ENCODE results near the gene ZNF493.

Gene ZNF493
- 47.5 to 65.4 reads per million in 2 donors for total RNA-seq

- peak; percentile 28 for DNase-seq
These were observed at the start of gene ZNF493 for GRCh38 chr19:21396893-21397572. ZNF493 (plus strand) TSS chr19:21397133; CDS start chr19:21397238, 105 bp downstream.

DNA sequence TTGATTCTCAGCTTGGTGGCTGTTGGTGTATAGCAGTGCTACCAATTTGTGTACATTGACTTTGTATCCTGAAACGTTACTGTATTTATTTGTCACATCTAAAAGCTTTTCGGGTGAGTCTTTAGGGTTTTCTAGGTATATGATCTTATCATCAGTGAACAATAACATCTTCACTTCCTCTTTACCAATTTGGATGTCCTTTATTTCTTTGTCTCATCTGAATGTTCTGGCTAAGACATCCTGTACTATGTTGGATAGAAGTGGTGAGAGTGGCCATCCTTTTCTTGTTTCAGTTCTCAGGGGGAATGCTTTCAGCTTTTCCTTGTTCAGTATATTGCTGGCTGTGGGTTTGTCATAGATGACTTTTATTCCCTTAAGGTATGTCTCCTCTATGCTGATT lies 44.1 kb upstream of the ZNF493 start:
- no peak for DNase-seq

DNA sequence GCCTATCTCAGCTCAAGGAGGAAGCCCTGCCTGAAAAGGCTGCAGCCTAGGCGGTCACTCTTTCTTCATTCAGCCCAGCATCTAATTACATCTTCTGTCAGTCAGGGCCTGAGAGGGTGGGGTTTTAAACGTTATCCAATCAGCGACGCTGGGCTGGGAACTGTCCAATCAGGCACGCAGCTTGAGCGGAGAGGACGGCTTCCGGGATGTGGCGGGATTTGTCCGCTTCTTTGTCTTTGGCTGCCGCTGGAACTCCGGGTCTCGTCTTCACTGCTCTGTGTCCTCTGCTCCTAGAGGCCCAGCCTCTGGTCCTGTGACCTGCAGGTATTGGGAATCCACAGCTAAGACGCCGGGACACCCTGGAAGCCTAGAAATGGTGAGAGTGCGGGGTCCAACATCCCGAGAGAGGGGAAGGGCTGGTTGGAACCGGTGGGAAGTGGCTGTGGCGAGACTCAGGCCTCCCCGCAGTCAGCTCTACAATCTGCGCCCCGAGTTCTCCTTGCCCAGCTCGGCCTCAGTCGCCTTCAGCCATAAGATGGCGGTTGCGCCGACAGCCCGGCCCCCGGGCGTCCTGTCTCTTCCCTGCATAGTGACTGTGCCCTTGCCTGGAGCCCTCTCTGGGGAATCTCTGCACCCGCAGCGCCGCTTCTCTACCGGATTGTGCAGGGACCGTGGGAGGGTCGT lies 38.0 kb upstream of the ZNF493 start, which contains the start of gene ZNF738:
Gene ZNF738, plus strand, starts transcription at position 233 of the 684 bp plus-strand sequence. Its CDS starts 141 bp downstream, at position 374.
- DNase-seq, result peak; percentile 29

- no peak for DNase-seq
These were observed 34.6 kb upstream of the ZNF493 start for GRCh38 chr19:21362291-21362690.

DNA sequence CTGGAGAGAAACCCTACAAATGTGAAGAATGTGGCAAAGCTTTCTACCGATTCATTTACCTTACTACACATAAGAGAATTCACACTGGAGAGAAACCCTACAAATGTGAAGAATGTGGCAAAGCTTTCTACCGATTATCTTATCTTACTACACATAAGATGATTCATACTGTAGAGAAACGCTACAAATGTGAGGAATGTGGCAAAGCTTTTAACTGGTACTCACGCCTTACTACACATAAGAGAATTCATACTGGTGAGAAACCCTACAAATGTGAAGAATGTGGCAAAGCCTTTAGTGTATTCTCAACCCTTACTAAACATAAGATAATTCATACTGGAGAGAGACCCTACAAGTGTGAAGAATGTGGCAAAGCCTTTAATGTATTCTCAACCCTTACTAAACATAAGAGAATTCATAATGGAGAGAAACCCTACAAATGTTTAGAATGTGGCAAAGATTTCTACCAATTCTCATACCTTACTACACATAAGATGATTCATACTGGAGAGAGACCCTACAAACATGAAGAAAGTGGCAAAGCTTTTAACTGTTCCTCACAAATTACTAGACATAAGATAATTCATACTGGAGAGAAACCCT lies 12.9 kb upstream of the ZNF493 start:
- DNase-seq, result no peak

GRCh38 chr19:21396121-21396520 lies 812 bp upstream of the ZNF493 start:
- DNase-seq, result no peak

DNA sequence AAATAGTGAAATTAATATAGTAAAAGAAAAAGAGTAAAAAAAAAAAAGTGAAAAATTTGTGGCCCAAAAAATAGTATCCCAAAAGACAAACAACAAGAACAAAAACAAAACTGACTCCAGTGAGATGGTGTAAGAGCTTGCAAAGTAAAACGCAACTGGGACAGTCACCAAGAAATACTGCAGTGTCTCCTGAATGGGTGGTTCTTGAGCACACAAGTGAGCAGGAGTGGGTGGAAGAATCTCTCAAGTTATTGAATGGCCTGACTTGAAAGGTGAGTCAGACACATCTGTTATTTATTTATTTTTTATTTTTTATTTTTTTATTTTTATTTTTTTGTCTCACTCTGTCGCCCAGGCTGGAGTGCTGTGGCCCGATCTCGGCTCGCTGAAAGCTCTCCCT lies 1.9 kb downstream of the ZNF493 start:
- DNase-seq, result no peak

DNA sequence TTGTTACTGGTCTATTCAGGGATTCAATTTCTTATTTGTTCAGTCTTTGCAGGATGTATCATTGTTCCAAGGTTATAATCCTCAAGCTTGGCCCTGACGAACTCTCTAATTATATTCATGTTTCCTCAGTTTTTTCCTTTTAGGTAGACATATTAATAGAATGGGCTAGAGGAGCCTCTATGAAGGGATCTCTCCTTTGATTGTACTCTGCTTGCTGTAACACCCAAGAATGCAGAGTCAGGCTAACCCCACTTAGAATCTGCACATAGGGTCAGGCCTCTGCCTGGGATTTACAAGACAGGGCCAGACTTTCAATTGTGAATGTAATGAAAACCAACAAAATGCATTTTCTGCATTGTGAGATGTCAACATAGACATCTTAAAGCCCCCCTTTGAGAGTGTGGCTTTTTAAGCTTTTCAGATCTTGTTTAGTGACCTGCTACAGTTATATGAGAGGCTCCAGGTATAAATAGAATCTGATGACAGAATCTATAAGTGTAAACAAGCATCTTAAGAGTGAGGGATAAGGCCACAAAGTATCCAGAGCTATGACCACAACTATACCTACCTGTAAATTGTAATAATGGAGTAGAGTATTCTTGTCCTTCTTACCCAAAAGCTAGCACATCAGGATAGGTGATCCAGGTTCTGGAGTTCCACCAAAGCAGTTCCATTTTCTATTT lies 5.5 kb downstream of the ZNF493 start:
- DNase-seq, result no peak

DNA sequence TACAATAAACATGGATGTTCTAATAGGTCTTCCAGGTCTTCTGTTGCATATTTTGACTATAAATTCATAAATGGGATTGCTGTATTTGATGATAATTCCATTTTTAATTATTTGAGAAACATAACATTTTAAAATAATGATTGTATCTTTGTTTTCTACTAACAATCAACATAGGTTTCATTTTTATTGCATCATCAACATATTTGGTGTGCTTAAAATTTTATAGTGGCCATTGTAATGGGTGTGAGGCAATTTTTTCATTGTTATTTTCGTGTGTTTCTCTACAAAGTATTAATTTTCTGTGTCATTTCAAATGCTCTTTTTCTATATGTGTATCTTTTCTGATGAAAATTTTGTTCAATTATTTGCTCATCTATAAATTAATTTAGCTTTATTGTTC lies 13.2 kb downstream of the ZNF493 start:
- DNase-seq, result no peak

DNA sequence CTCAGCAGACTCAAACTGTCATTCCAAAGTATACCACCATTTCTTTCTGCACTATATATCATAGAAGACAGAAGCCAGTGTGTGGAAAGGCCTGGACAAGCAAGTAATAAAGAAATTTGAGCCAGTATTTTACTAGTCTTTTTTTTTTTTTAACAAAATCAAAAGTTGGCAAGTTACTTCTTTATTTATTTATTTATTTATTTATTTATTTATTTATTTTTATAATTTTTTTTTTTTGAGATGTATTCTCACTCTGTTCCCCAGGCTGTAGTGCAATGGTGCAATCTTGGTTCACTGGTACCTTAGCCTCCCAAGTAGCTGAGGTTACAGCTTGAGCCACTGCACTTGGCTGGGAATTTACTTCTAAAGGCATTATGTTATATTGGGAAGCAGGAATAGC lies 25.3 kb downstream of the ZNF493 start:
- no peak for DNase-seq

DNA sequence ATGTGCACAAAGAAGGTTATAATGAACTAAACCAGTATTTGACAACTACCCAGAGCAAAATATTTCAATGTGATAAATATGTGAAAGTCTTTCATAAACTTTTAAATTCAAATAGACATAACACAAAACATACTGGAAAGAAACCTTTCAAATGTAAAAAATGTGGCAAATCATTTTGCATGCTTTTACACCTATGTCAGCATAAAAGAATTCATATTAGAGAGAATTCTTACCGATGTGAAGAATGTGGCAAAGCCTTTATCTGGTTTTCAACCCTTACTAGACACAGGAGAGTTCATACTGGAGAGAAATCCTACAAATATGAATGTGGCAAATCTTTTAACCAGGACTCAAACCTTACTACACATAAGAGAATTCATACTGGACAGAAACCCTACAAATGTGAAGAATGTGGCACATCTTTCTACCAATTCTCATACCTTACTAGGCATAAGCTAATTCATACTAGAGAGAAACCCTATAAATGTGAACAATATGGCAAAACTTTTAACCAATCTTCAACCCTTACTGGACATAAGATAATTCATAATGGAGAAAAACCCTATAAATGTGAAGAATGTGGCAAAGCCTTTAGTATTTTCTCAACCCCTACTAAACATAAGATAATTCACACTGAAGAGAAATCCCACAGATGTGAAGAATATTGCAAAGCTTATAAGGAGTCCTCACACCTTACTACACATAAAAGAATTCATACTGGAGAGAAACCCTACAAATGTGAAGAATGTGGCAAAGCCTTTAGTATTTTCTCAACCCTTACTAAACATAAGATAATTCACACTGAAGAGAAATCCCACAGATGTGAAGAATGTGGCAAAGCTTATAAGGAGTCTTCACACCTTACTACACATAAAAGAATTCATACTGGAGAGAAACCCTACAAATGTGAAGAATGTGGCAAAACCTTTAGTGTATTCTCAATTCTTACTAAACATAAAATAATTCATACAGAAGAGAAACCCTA lies 26.4 kb downstream of the ZNF493 start:
- no peak for DNase-seq

DNA sequence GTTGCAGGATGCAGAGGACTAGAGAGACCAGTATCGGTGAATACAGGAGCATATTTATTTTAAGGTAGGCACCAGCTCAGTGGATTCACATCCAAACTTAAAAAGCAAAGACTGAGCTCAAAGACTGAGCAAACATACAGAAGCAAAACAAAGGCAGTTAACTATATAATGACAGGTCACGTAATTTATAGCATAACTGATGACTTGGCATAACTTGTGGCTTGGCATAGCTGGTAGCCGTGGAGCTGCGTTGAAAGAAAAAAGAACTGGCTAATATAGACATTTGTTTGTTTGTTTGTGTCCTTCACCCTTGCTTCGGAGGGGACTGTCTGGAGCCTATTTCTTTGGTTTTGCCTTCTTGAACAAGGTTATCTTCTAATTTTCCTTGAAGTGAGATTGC lies 33.7 kb downstream of the ZNF493 start:
- DNase-seq, result no peak

DNA sequence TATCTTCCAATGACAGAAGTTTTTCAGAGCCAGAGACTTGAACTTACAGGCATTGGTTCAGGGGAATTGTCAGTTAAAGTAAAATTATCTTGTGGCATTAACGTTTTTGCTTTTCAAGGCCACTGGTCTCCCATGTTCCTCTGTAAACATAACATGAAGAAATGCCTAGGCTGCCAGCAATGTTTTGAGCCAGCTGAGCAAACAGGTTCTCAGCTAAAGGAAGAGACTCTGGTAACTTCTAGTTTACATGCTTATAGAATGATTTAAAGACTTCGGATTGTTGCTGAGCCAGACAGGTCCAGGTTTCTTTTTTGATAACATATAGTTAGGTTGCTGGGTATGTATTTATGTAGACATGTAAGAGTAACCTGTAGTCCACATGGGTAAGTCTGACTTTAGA lies 35.7 kb downstream of the ZNF493 start:
- DNase-seq, result no peak

DNA sequence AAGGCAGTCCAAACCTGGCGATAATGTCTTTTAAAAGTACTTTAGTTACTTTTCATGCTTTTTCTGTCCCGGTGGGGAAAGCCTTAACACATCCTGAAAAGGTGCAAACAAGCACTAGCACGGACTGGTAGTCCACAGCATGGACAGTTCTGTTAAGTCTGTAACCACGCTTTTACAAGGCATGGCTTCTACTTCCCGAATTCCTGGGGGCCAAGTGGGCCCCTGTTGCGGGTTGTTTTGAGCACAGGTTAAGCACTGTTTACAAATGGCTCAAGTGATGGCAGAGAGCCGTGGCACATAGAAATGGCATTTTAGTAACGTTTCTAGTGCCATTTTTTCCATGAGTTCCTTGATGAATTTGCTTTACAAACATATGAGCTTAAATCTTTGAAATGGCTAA lies 37.6 kb downstream of the ZNF493 start:
- DNase-seq, result no peak

DNA sequence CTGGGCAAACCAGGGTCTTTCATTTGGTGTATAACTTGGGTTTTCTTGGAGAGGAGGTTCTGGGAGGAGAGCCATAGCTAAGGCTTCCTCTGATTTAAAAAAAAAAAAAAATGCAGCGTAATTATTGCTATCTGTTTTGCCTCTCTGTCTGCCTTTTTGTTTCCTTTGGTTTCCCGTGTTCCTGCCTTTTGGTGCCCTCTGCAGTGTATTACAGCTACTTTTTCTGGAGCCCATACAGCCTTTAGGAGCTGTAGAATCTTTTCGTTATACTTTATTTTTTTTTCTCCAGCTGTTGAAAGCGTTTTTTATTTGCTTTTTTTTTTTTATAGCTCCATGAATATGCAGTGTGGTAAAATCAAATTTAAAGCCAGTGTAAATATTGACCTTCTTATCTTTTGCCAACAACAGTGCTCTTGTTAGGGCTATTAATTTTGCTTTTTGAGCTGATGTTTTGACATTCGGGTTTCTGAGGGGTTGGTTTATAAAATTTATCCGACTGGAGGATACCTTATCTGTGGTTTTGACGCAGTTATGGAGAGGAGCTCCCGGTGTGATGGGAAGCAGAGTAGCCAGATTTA lies 38.1 kb downstream of the ZNF493 start:
- no peak for DNase-seq

DNA sequence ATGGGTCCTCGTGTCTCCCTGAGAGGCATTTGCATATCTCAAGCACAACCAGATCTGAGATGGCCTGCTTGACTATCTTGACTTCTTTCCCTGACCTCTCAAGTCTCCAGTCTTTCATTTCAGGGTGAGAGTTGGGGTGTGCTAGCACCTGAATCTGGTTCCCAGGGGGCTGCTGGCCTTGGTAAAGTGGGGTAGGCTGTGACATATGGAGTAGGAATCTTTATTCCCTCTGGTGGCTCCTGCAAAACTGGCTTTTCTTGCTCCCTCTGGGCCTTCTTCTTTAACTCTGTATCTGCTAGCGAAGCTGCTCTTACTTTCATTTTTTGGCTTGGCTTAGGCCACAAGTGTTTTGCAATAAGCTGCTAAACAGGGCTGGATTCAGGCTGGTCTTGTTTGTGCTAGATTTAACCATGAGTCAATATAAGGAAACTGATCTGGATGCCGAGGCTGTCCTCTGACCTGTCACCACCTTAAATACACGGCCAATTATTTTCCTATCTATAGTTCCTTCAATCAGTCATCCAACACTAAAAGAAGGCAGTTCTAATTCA lies 42.3 kb downstream of the ZNF493 start:
- DNase-seq, result no peak

GRCh38 chr19:21440321-21440720 lies 43.4 kb downstream of the ZNF493 start:
- DNase-seq, result no peak

DNA sequence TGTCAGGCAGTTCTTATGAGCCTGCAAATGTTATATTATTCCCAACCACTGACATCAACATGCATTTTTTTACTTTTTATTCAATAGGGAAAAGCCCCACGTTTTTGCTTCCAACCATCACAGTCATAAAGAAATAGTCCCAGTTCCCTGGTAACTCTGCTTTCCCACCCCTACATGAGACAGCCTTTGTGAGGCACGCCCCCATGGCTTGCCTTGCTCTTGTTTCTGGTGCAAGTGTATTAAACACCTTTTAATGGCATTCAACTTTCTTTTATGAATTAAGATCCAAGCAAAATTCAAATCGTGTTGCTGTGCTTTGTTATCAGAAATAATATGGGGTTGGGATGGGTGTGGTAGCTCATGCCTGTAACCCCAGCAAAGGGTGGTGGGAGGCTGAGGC lies 54.3 kb downstream of the ZNF493 start:
- DNase-seq, result no peak

- no peak for DNase-seq
These were observed 58.0 kb downstream of the ZNF493 start for GRCh38 chr19:21454901-21455300.

- no peak for DNase-seq
These were observed 63.8 kb downstream of the ZNF493 start for GRCh38 chr19:21460686-21461085.

- DNase-seq, result no peak
These were observed 65.6 kb downstream of the ZNF493 start for GRCh38 chr19:21462540-21462939.
